GM10248 (cell line): ENCODE measurements around the gene CELF4.

Experiments used
- CTCF ChIA-PET: fragments of 300-600 bp; sonication (Branson Sonifier 250); formaldehyde crosslinking; extraction: SDS; loops from one replicate; lab custom pipeline; 2021; ENCODE audit warnings: antibody characterized with exemption; lab: Yijun Ruan, JAX
- POLR2A ChIA-PET: fragments of 350-650 bp; sonication (Branson Sonifier 250); formaldehyde crosslinking; extraction: SDS; loops from one replicate; lab custom pipeline; 2020; ENCODE audit warnings: antibody characterized with exemption; lab: Yijun Ruan, JAX
- DNase-seq: peaks from one replicate; pipeline ENCODE4 v3.0.0; 2012; ENCODE audit errors: extremely low spot score
- CTCF ChIP-seq: IDR thresholded peaks from 2 replicates; pipeline ENCODE4 v1.5.1; 2012; ENCODE audit warnings: mild to moderate bottlenecking, low read depth; ENCODE audit errors: extremely low read depth, missing control alignments, control extremely low read depth

The CELF4 gene

GRCh38 chr18:37539236-37539635 lies 26.4 kb downstream of the CELF4 start:
- no peak for TF ChIP-seq CTCF
- no peak for DNase-seq
- CTCF ChIA-PET, result interaction anchor here (0.9 to 3.7 kb wide), 8 partner anchors 9 to 597 kb away, joined by 3 to 22 read pairs (median 4); no protein-coding TSS in a partner anchor
- POLR2A ChIA-PET, result no interaction called here

GRCh38 chr18:37538526-37539205 lies 26.9 kb downstream of the CELF4 start:
- no peak for DNase-seq
- ChIA-PET CTCF (interaction anchor here (0.9 to 3.7 kb wide), 9 partner anchors 8 to 596 kb away, joined by 3 to 22 read pairs (median 4); no protein-coding TSS in a partner anchor), POLR2A (no interaction called here)
- TF ChIP-seq CTCF, result no peak

GRCh38 chr18:37537868-37538525 lies 27.6 kb downstream of the CELF4 start:
- TF ChIP-seq CTCF, result peak; percentile 93
- ChIA-PET CTCF (interaction anchor here (0.8 to 3.7 kb wide), 7 partner anchors 9 to 596 kb away, joined by 3 to 22 read pairs (median 5); no protein-coding TSS in a partner anchor), POLR2A (no interaction called here)
- DNase-seq, result peak; percentile 87

- ChIA-PET CTCF (interaction anchor here (3.7 kb wide), 1 partner anchor 150 kb away, joined by 22 read pairs; no protein-coding TSS in a partner anchor), POLR2A (no interaction called here)
- DNase-seq, result no peak
- no peak for TF ChIP-seq CTCF
Observed at GRCh38 chr18:37536656-37537055, 28.9 kb downstream of the CELF4 start.

GRCh38 chr18:37535968-37536367 lies 29.6 kb downstream of the CELF4 start:
- no peak for TF ChIP-seq CTCF
- ChIA-PET CTCF (no interaction called here), POLR2A (no interaction called here)
- DNase-seq, result no peak

GRCh38 chr18:37534627-37535026 lies 31.0 kb downstream of the CELF4 start:
- no peak for TF ChIP-seq CTCF
- POLR2A ChIA-PET, result no interaction called here
- CTCF ChIA-PET, result interaction anchor here (1.1 to 2.4 kb wide), 2 partner anchors 18 to 592 kb away, joined by 3 to 7 read pairs; no protein-coding TSS in a partner anchor
- no peak for DNase-seq
